ENCODE measurements around the gene ITPK1.

- TF ChIP-seq EZH2 (optimal IDR thresholded peaks at IDR 0.05; ENCODE audit: low read depth, low read length), result no peak
- no peak for TF ChIP-seq CTCF (IDR thresholded peaks at IDR 0.05; ENCODE audit: low read length)
Measured at GRCh38 chr14:93110856-93111419, 4.8 kb downstream of the ITPK1 start.
